Tibial nerve (tissue), 4 donors: Measurements from ENCODE around the gene MRPS22.
"Not testable (repeated sequence)": the region's sequence is repeated elsewhere in the genome, so short reads cannot be mapped to it uniquely, and the experiment has no call there.

ENCODE experiments used
- EP300 ChIP-seq, 2 donors: sonication (generic); formaldehyde crosslinking; IDR thresholded peaks; one replicate each; pipeline ENCODE4 v1.6.1; 2017; ENCODE audit warnings: antibody characterized with exemption in 2 of 2, mild to moderate bottlenecking in 1 of 2
- TF ChIP-seq, protein P1 (sequence below), 5 experiments: fragments of 200-600 bp in 3 of 5; fragments of 450-650 bp in 2 of 5; sonication (generic) in 3 of 5; IDR thresholded peaks; one replicate each; pipeline ENCODE4 v1.5.1; 2016 to 2019; ENCODE audit warnings: antibody characterized with exemption in 5 of 5, mild to moderate bottlenecking in 3 of 5, moderate library complexity in 2 of 5

DNA sequence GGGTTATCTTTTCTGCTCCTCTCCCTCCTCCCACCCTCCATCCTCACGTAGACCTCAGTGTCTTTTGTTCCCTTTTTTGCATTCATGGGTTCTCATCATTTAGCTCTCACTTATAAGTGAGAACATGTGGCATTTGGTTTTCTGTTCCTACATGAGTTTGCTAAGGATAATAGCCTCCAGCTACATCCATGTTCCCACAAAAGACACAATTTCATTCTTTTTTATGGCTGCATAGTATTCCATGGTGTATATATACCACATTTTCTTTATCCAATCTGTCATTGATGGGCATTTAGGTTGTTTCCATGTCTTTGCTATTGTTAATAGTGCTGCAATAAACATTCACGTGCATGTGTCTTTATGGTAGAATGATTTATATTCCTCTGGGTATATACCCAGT is 57.3 kb downstream of the MRPS22 start:
- TF ChIP-seq, protein P1, sequence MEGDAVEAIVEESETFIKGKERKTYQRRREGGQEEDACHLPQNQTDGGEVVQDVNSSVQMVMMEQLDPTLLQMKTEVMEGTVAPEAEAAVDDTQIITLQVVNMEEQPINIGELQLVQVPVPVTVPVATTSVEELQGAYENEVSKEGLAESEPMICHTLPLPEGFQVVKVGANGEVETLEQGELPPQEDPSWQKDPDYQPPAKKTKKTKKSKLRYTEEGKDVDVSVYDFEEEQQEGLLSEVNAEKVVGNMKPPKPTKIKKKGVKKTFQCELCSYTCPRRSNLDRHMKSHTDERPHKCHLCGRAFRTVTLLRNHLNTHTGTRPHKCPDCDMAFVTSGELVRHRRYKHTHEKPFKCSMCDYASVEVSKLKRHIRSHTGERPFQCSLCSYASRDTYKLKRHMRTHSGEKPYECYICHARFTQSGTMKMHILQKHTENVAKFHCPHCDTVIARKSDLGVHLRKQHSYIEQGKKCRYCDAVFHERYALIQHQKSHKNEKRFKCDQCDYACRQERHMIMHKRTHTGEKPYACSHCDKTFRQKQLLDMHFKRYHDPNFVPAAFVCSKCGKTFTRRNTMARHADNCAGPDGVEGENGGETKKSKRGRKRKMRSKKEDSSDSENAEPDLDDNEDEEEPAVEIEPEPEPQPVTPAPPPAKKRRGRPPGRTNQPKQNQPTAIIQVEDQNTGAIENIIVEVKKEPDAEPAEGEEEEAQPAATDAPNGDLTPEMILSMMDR (IDR thresholded peaks at IDR 0.05) = not testable (repeated sequence)
- not testable (repeated sequence) for TF ChIP-seq EP300 (IDR thresholded peaks at IDR 0.05)
